IMR-90 (cell line): ENCODE results near the gene RLN3. TPM values are rescaled to one million over a fixed set of nuclear protein-coding genes. Genes with fewer than 3 reads are reported as not detected.

Experiments
- ATAC-seq: fragments of 200-7000 bp; cut with Tn5 transposase; 2 replicates; pipeline ENCODE4 v1.9.1; 2020; ENCODE audit warnings: low read depth, mild to moderate bottlenecking, moderate library complexity
- BruUV-seq: library from RNA; stranded (reverse); fragments of 400-500 nt; replicated peaks from 2 replicates; lab custom pipeline; 2021; lab: Mats Ljungman, UMichigan
- CTCF ChIA-PET: fragments of 300-600 bp; formaldehyde crosslinking; extraction: SDS; loops from one replicate; lab custom pipeline; 2021; ENCODE audit warnings: antibody characterized with exemption; lab: Yijun Ruan, JAX
- POLR2A ChIA-PET: fragments of 300-600 bp; sonication (Branson Sonifier 250); formaldehyde crosslinking; loops from one replicate; lab custom pipeline; 2022; ENCODE audit warnings: antibody characterized with exemption; ENCODE audit not compliant: unreplicated experiment; lab: Charles Lee
- DNase-seq: peaks from one replicate; pipeline ENCODE4 v3.0.0; 2013
- H2AFZ ChIP-seq: replicated peaks from 2 replicates; pipeline ENCODE3; 2013; ENCODE audit warnings: low read length, mild to moderate bottlenecking; ENCODE audit not compliant: poor library complexity
- H2AK5ac ChIP-seq: 2 replicates; pipeline ENCODE4 v1.6.1; 2013; ENCODE audit warnings: low read depth, low read length, inconsistent platforms
- H2AK9ac ChIP-seq: replicated peaks from 2 replicates; pipeline ENCODE3; 2013; ENCODE audit warnings: mild to moderate bottlenecking, low read depth, low read length, moderate library complexity; ENCODE audit not compliant: poor library complexity
- H2BK120ac ChIP-seq: 2 replicates; pipeline ENCODE4 v1.6.1; 2013; ENCODE audit warnings: low read depth, low read length, inconsistent platforms
- H2BK15ac ChIP-seq: 3 replicates; pipeline ENCODE4 v1.6.1; 2013; ENCODE audit warnings: low read depth, low read length, inconsistent platforms
- H2BK20ac ChIP-seq: 2 replicates; pipeline ENCODE4 v1.6.1; 2013; ENCODE audit warnings: low read depth, mild to moderate bottlenecking, inconsistent platforms, low read length, moderate library complexity
- H2BK5ac ChIP-seq: 2 replicates; pipeline ENCODE4 v1.6.1; 2013; ENCODE audit warnings: mild to moderate bottlenecking, low read depth, low read length, inconsistent platforms; ENCODE audit not compliant: poor library complexity, severe bottlenecking
- H3K14ac ChIP-seq: replicated peaks from 2 replicates; pipeline ENCODE4 v1.6.1; 2013; ENCODE audit warnings: low read depth, low read length, inconsistent platforms
- H3K18ac ChIP-seq: 2 replicates; pipeline ENCODE4 v1.6.1; 2013; ENCODE audit warnings: low read depth, low read length, control low read depth
- H3K23ac ChIP-seq: 2 replicates; pipeline ENCODE4 v1.6.1; 2013; ENCODE audit warnings: low read depth, low read length, inconsistent platforms
- H3K27ac ChIP-seq: 2 replicates; pipeline ENCODE4 v1.5.1; 2013; ENCODE audit warnings: mild to moderate bottlenecking, control low read depth, low read length; ENCODE audit not compliant: insufficient read depth
- H3K27me3 ChIP-seq: 2 replicates; pipeline ENCODE4 v1.6.1; 2013; ENCODE audit warnings: low read length; ENCODE audit not compliant: control insufficient read depth, insufficient read depth
- H3K36me3 ChIP-seq: 2 replicates; pipeline ENCODE4 v1.6.1; 2013; ENCODE audit warnings: low read length, mixed read lengths; ENCODE audit not compliant: control insufficient read depth, insufficient read depth
- H3K4ac ChIP-seq: 2 replicates; pipeline ENCODE4 v1.6.1; 2013; ENCODE audit warnings: low read depth, low read length, inconsistent platforms
- H3K4me1 ChIP-seq: 2 replicates; pipeline ENCODE4 v1.6.1; 2013; ENCODE audit warnings: low read length, mixed read lengths; ENCODE audit not compliant: control insufficient read depth, insufficient read depth
- H3K4me2 ChIP-seq: 2 replicates; pipeline ENCODE4 v1.6.1; 2013; ENCODE audit warnings: low read depth, mild to moderate bottlenecking, control low read depth, low read length, moderate library complexity
- H3K4me3 ChIP-seq: 2 replicates; pipeline ENCODE4 v1.5.1; 2013; ENCODE audit warnings: low read depth, mild to moderate bottlenecking, control low read depth, low read length, moderate library complexity; ENCODE audit not compliant: insufficient read depth
- H3K56ac ChIP-seq: 2 replicates; pipeline ENCODE4 v1.6.1; 2013; ENCODE audit warnings: low read length, inconsistent platforms; ENCODE audit not compliant: insufficient read depth; ENCODE audit errors: extremely low read depth
- H3K79me1 ChIP-seq, 2 experiments: 2 replicates each; pipeline ENCODE4 v1.6.1; 2013; ENCODE audit warnings: low read length in 2 of 2, inconsistent platforms in 1 of 2, low read depth in 1 of 2
- H3K9ac ChIP-seq: 2 replicates; pipeline ENCODE4 v1.6.1; 2013; ENCODE audit warnings: low read depth, low read length, control low read depth
- H3K9me1 ChIP-seq: 2 replicates; pipeline ENCODE4 v1.6.1; 2013; ENCODE audit warnings: low read length, inconsistent platforms; ENCODE audit not compliant: insufficient read depth
- H3K9me3 ChIP-seq: 2 replicates; pipeline ENCODE4 v1.6.1; 2013; ENCODE audit warnings: low read length; ENCODE audit not compliant: control insufficient read depth, insufficient read depth
- H4K20me1 ChIP-seq: 2 replicates; pipeline ENCODE4 v1.6.1; 2013; ENCODE audit warnings: low read length, inconsistent platforms; ENCODE audit not compliant: insufficient read depth
- H4K5ac ChIP-seq: 2 replicates; pipeline ENCODE4 v1.6.1; 2013; ENCODE audit warnings: mild to moderate bottlenecking, low read depth, low read length, control low read depth
- H4K8ac ChIP-seq, 2 experiments: 2 replicates each; pipeline ENCODE4 v1.6.1; 2013; ENCODE audit warnings: low read depth in 2 of 2, low read length in 2 of 2, control low read depth in 1 of 2, inconsistent platforms in 1 of 2
- H4K91ac ChIP-seq: 2 replicates; pipeline ENCODE4 v1.6.1; 2013; ENCODE audit warnings: low read depth, low read length, inconsistent platforms; ENCODE audit not compliant: insufficient read depth
- BHLHE40 ChIP-seq: fragments of 150-350 bp; IDR thresholded peaks from 2 replicates; pipeline ENCODE4 v1.6.1; 2016; ENCODE audit warnings: mild to moderate bottlenecking, low read depth, low read length
- CEBPB ChIP-seq: IDR thresholded peaks from 2 replicates; pipeline ENCODE4 v1.6.1; 2012; ENCODE audit warnings: low read depth, low read length, improper control_type of control experiment
- FOS ChIP-seq: fragments of 150-350 bp; IDR thresholded peaks from 2 replicates; pipeline ENCODE4 v1.6.1; 2016; ENCODE audit warnings: low read depth, low read length
- MAFK ChIP-seq: IDR thresholded peaks from 2 replicates; pipeline ENCODE4 v1.6.1; 2012; ENCODE audit warnings: low read depth, low read length, improper control_type of control experiment
- MAZ ChIP-seq: IDR thresholded peaks from 2 replicates; pipeline ENCODE4 v1.6.1; 2012; ENCODE audit warnings: low read depth, mild to moderate bottlenecking, low read length, improper control_type of control experiment, moderate library complexity, borderline replicate concordance
- NFE2L2 ChIP-seq: fragments of 150-350 bp; IDR thresholded peaks from 2 replicates; pipeline ENCODE4 v1.6.1; 2016; ENCODE audit warnings: low read depth, mild to moderate bottlenecking, low read length
- RAD21 ChIP-seq: IDR thresholded peaks from 2 replicates; pipeline ENCODE4 v1.6.1; 2012; ENCODE audit warnings: low read length, improper control_type of control experiment
- RCOR1 ChIP-seq: IDR thresholded peaks from 2 replicates; pipeline ENCODE4 v1.6.1; 2012; ENCODE audit warnings: mild to moderate bottlenecking, low read length, improper control_type of control experiment; ENCODE audit not compliant: insufficient replicate concordance
- RFX5 ChIP-seq: IDR thresholded peaks from 2 replicates; pipeline ENCODE4 v1.8.0; 2012; ENCODE audit warnings: low read depth, mild to moderate bottlenecking, low read length, moderate library complexity
- SMC3 ChIP-seq: fragments of 150-350 bp; IDR thresholded peaks from 2 replicates; pipeline ENCODE4 v1.6.1; 2016; ENCODE audit warnings: low read depth, mild to moderate bottlenecking, antibody characterized with exemption, low read length, moderate library complexity
- WGBS, 2 experiments: methylation state at CpG; one replicate each; pipeline versions ENCODE4 v1.1.5 to v1.1.7; 2013; ENCODE audit warnings: missing lambda C conversion rate in 2 of 2; ENCODE audit not compliant: insufficient read length in 1 of 2; ENCODE audit errors: extremely low coverage in 2 of 2; 5-methylcytosine and 5-hydroxymethylcytosine counted together
- dilution Hi-C: fragments of 300-500 bp; cut with HindIII; formaldehyde crosslinking; loops from one replicate; pipeline ENCODE4 v1.14.3; 2018; ENCODE audit warnings: low sequenced_read_pairs; ENCODE audit not compliant: unreplicated experiment
- in situ Hi-C: fragments of 300-500 bp; cut with MboI; formaldehyde crosslinking; loops from 3 replicates; pipeline ENCODE4 v1.14.3; 2019; ENCODE audit warnings: low sequenced_read_pairs, inconsistent platforms, mixed read lengths
- intact Hi-C: fragments of 100-400 bp; cut with micrococcal nuclease; formaldehyde crosslinking; loops from 2 replicates; pipeline ENCODE4 v1.10.0; 2022
- polyA plus RNA-seq, 3 experiments: library from polyadenylated mRNA; depleted of rRNA; stranded (reverse); fragments of >200 nt; gene quantifications; 2 replicates each; pipeline ENCODE4 v1.2.3, GENCODE V29; 2012; ENCODE audit warnings: low replicate concordance in 1 of 3
- total RNA-seq: library from RNA; depleted of rRNA; stranded (reverse); fragments of >200 nt; gene quantifications from 2 replicates; pipeline ENCODE4 v1.2.3, GENCODE V29; 2012
- TF ChIP-seq, protein P1 (sequence below): fragments of 150-350 bp; IDR thresholded peaks from 2 replicates; pipeline ENCODE4 v1.6.1; 2017; ENCODE audit warnings: mild to moderate bottlenecking, antibody characterized with exemption, low read length, low read depth

The RLN3 gene
- total and polyA plus RNA-seq, 2 of the 4 experiments (the other 2 are of a cell fraction), result not detected

DNA sequence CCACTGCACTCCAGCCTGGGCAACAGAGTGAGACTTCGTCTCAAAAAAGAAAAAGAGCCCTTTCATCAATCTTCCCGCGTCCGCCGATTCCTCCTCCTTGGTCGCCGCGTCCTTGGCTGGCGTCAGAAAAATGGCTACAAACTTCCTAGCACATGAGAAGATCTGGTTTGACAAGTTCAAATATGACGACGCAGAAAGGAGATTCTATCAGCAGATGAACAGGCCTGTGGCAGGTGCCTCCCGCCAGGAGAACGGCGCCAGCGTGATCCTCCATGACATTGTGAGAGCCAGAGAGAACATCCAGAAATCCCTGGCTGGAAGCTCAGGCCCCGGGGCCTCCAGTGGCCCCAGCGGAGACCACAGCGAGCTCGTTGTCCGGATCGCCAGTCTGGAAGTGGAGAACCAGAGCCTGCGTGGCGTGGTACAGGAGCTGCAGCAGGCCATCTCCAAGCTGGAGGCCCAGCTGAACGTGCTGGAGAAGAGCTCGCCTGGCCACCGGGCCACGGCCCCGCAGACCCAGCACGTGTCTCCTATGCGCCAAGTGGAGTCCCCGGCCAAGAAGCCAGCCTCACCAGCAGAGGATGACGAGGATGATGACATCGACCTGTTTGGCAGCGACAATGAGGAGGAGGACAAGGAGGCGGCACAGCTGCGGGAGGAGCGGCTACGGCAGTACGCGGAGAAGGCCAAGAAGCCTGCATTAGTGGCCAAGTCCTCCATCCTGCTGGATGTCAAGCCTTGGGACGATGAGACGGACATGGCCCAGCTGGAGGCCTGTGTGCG lies 42.5 kb downstream of the RLN3 start:
- Histone ChIP-seq H3K4me3 (no peak overlapping the region), H3K56ac (no peak overlapping the region), H4K5ac (no peak overlapping the region), H3K23ac (no peak overlapping the region), H3K4me1 (peaks cover 10% of the 10 kb centered on the region), H2BK5ac (no peak overlapping the region), H4K91ac (no peak overlapping the region), H2BK20ac (no peak overlapping the region), H3K9ac (no peak overlapping the region), H3K79me1 (peaks cover 0 to 14% of the 10 kb centered on the region in 2 experiments; a peak in 1 of 4 replicates), H3K14ac (no peak overlapping the region), H3K18ac (no peak overlapping the region), H2AK9ac (no peak overlapping the region), H3K36me3 (no peaks in the 10 kb centered on the region), H4K20me1 (no peaks in the 10 kb centered on the region), H3K4me2 (no peak overlapping the region), H2BK15ac (no peak overlapping the region), H3K27ac (no peak overlapping the region), H3K9me3 (no peaks in the 10 kb centered on the region), H2AK5ac (no peak overlapping the region), H2BK120ac (no peak overlapping the region), H2AFZ (no peak overlapping the region), H3K9me1 (no peaks in the 10 kb centered on the region), H3K4ac (no peak overlapping the region), H4K8ac (no peak overlapping the region), H3K27me3 (peaks cover 6% of the 10 kb centered on the region)
- POLR2A ChIA-PET, result no interaction called here
- WGBS, 2 experiments, result 85% methylated on average over 36 of the region's 43 CpGs; no CpG with 5 or more reads in 1 of the 2 experiments
- CTCF ChIA-PET, result interaction anchor here (0.6 to 1.4 kb wide), 2 partner anchors 11 to 161 kb away, joined by 3 to 7 read pairs; no protein-coding TSS in a partner anchor
- DNase-seq (no peak), ATAC-seq (no peak)
- intact Hi-C loops, result no loop called here
- TF ChIP-seq MAFK (no peak), NFE2L2 (no peak), RAD21 (no peak), FOS (no peak), CEBPB (no peak), RCOR1 (no peak), MAZ (no peak), BHLHE40 (no peak), RFX5 (no peak), SMC3 (no peak)
- TF ChIP-seq, protein P1, sequence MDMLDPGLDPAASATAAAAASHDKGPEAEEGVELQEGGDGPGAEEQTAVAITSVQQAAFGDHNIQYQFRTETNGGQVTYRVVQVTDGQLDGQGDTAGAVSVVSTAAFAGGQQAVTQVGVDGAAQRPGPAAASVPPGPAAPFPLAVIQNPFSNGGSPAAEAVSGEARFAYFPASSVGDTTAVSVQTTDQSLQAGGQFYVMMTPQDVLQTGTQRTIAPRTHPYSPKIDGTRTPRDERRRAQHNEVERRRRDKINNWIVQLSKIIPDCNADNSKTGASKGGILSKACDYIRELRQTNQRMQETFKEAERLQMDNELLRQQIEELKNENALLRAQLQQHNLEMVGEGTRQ, result no peak
- no TSS peak for BruUV-seq
- in situ Hi-C loops, result loop anchor here (5.0 kb wide), 1 partner anchor 188 kb away; no protein-coding TSS in a partner anchor
- dilution Hi-C loops, result no loop called here
